ENCODE results near the gene FAT4.

Gene FAT4

GRCh38 chr4:125315576-125316400 is 1.0 kb downstream of the FAT4 start:
- H3K27me3 ChIP-seq (ENCODE audit: insufficient read depth, low read depth, severe bottlenecking): no peaks in the 10 kb centered on the region
- peak; percentile 60 for DNase-seq
- no peak overlapping the region for H3K27ac ChIP-seq
- peak overlapping the region; percentile 89 for H3K4me3 ChIP-seq (ENCODE audit: low read depth, low read length)
- TF ChIP-seq CTCF (IDR thresholded peaks at IDR 0.05; ENCODE audit: low read depth, low read length): peak; percentile 35; the same call in 1 of the 2 replicates
- H3K36me3 ChIP-seq: no peaks in the 10 kb centered on the region
- H3K9me3 ChIP-seq (ENCODE audit: severe bottlenecking): no peaks in the 10 kb centered on the region

- TF ChIP-seq CTCF (IDR thresholded peaks at IDR 0.05; ENCODE audit: low read depth, low read length): no peak
- Histone ChIP-seq H3K27me3 (ENCODE audit: insufficient read depth, low read depth, severe bottlenecking) (no peaks in the 10 kb centered on the region), H3K36me3 (no peaks in the 10 kb centered on the region), H3K4me3 (ENCODE audit: low read depth, low read length) (peak overlapping the region; percentile 89), H3K27ac (no peak overlapping the region), H3K9me3 (ENCODE audit: severe bottlenecking) (no peaks in the 10 kb centered on the region)
- DNase-seq: peak; percentile 48
Measured at GRCh38 chr4:125316401-125316790, 1.6 kb downstream of the FAT4 start.

GRCh38 chr4:125316791-125317524 is 2.2 kb downstream of the FAT4 start:
- Histone ChIP-seq H3K27me3 (ENCODE audit: insufficient read depth, low read depth, severe bottlenecking) (no peaks in the 10 kb centered on the region), H3K9me3 (ENCODE audit: severe bottlenecking) (no peaks in the 10 kb centered on the region), H3K27ac (no peak overlapping the region), H3K4me3 (ENCODE audit: low read depth, low read length) (peak overlapping the region; percentile 89), H3K36me3 (no peaks in the 10 kb centered on the region)
- TF ChIP-seq CTCF (IDR thresholded peaks at IDR 0.05; ENCODE audit: low read depth, low read length): peak; percentile 60
- peak; percentile 73 for DNase-seq

- no peaks in the 10 kb centered on the region for H3K9me3 ChIP-seq (ENCODE audit: severe bottlenecking)
- no peaks in the 10 kb centered on the region for H3K36me3 ChIP-seq
- TF ChIP-seq CTCF (IDR thresholded peaks at IDR 0.05; ENCODE audit: low read depth, low read length): peak; percentile 89
- H3K27me3 ChIP-seq (ENCODE audit: insufficient read depth, low read depth, severe bottlenecking): no peaks in the 10 kb centered on the region
- H3K4me3 ChIP-seq (ENCODE audit: low read depth, low read length): peak overlapping the region; percentile 89
- H3K27ac ChIP-seq: no peak overlapping the region
- peak; percentile 87 for DNase-seq
Measured at GRCh38 chr4:125317525-125317877, 2.7 kb downstream of the FAT4 start.

- Histone ChIP-seq H3K27ac (no peak overlapping the region), H3K27me3 (ENCODE audit: insufficient read depth, low read depth, severe bottlenecking) (no peaks in the 10 kb centered on the region), H3K4me3 (ENCODE audit: low read depth, low read length) (no peak overlapping the region), H3K36me3 (no peaks in the 10 kb centered on the region), H3K9me3 (ENCODE audit: severe bottlenecking) (no peaks in the 10 kb centered on the region)
- TF ChIP-seq CTCF (IDR thresholded peaks at IDR 0.05; ENCODE audit: low read depth, low read length): no peak
- DNase-seq: no peak
Measured at GRCh38 chr4:125319311-125319710, 4.6 kb downstream of the FAT4 start.
